Activated CD8-positive, alpha-beta memory T cell treated with anti-CD3 and anti-CD28 coated beads, Interleukin-2, amount 10 ng/mL, durations not matched to agents 7 days and 5 days (primary cell): ENCODE measurements around the gene TPK1. TPM values are rescaled to one million over a fixed set of nuclear protein-coding genes. Genes with fewer than 3 reads are reported as not detected.

ENCODE experiments used
- ATAC-seq: fragments of 150-1000 bp; cut with Tn5 transposase; one replicate; pipeline ENCODE4 v1.10.0; 2021; ENCODE audit warnings: moderate library complexity
- CTCF ChIA-PET: fragments of 350-600 bp; sonication (Branson Sonifier 250); formaldehyde crosslinking; loops from one replicate; lab custom pipeline; 2021; ENCODE audit warnings: antibody characterized with exemption; lab: Charles Lee
- DNase-seq: peaks from one replicate; pipeline ENCODE4 v3.0.0-alpha.2; 2020
- H3K27ac Mint-ChIP-seq: one replicate; pipeline ENCODE4 v1.8.0; 2021; ENCODE audit warnings: mild to moderate bottlenecking, mixed read lengths
- H3K27me3 Mint-ChIP-seq: one replicate; pipeline ENCODE4 v1.8.0; 2021; ENCODE audit warnings: mixed read lengths
- H3K36me3 Mint-ChIP-seq: one replicate; pipeline ENCODE4 v1.8.0; 2021; ENCODE audit warnings: mild to moderate bottlenecking, mixed read lengths
- H3K4me1 Mint-ChIP-seq: one replicate; pipeline ENCODE4 v1.8.0; 2021; ENCODE audit warnings: mixed read lengths
- H3K4me3 Mint-ChIP-seq: one replicate; pipeline ENCODE4 v1.8.0; 2021; ENCODE audit warnings: mild to moderate bottlenecking, moderate library complexity, mixed read lengths
- H3K9me3 Mint-ChIP-seq: one replicate; pipeline ENCODE4 v1.8.0; 2022; ENCODE audit warnings: low read depth, mixed read lengths
- total RNA-seq, 2 experiments: library from RNA; stranded (reverse); gene quantifications; one replicate each; pipeline ENCODE4 v1.2.3, GENCODE V29; 2021

Gene TPK1
- total RNA-seq, 2 experiments from 2014 or later = 13.1 to 15.0 TPM

DNA sequence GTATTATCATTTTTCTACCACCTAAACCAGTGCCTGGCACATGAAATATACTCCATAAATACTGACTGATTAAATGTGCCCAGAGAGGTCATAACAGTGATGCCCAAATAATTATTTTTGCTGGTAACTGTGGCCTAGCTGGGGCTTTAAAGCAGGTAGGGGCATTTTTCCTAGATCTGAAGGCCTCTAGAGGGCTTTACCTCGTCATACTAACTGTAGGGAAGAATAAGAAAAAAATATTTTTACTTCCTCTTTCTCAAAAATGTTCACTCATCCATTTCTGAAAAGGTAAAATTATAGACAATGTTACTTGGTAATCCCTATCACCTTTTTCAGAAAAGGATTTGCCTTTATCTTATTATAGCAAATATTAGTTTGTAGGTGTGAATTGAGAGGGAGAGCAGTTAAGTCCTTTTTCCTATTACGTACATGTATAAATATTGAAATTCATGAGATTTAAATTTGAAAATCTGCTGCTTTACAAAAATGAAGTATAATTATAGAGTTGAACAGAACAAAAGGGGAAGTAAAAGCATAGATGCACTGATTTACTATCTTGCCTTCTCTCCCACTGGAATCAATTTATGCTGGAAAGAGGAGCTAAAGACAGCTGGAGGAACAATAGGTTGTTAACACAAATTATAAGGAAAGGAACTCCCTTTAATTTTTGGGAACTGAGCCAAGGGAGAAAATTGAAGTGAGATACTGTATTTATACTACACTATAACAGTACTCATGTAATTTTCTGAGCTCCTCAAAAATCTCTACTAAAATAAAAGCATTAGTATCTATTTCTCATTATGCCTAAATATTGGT is 360.8 kb downstream of the TPK1 start:
- ATAC-seq (no peak), DNase-seq (no peak)
- Mint-ChIP-seq H3K27me3 (no peaks in the 10 kb centered on the region), H3K27ac (no peak overlapping the region), H3K4me1 (peaks cover 2% of the 10 kb centered on the region), H3K4me3 (no peak overlapping the region), H3K36me3 (no peaks in the 10 kb centered on the region), H3K9me3 (no peaks in the 10 kb centered on the region)
- CTCF ChIA-PET = no interaction called here

GRCh38 chr7:144474363-144474762 is 361.5 kb downstream of the TPK1 start:
- H3K9me3 Mint-ChIP-seq = no peaks in the 10 kb centered on the region
- CTCF ChIA-PET = no interaction called here
- no peak for ATAC-seq
- H3K36me3 Mint-ChIP-seq = no peaks in the 10 kb centered on the region
- peaks cover 3% of the 10 kb centered on the region for H3K4me1 Mint-ChIP-seq
- no peaks in the 10 kb centered on the region for H3K27me3 Mint-ChIP-seq
- H3K27ac Mint-ChIP-seq = no peak overlapping the region
- no peak overlapping the region for H3K4me3 Mint-ChIP-seq
- DNase-seq = no peak

GRCh38 chr7:144473908-144474307 is 361.9 kb downstream of the TPK1 start:
- DNase-seq (no peak), ATAC-seq (no peak)
- CTCF ChIA-PET = no interaction called here
- Mint-ChIP-seq H3K4me1 (peaks cover 3% of the 10 kb centered on the region), H3K9me3 (no peaks in the 10 kb centered on the region), H3K27me3 (no peaks in the 10 kb centered on the region), H3K4me3 (no peak overlapping the region), H3K36me3 (no peaks in the 10 kb centered on the region), H3K27ac (no peak overlapping the region)

- Mint-ChIP-seq H3K4me3 (no peak overlapping the region), H3K9me3 (peaks cover 2% of the 10 kb centered on the region), H3K4me1 (peaks cover 3% of the 10 kb centered on the region), H3K27me3 (no peaks in the 10 kb centered on the region), H3K27ac (no peak overlapping the region), H3K36me3 (peaks cover 1% of the 10 kb centered on the region)
- CTCF ChIA-PET = no interaction called here
- DNase-seq (no peak), ATAC-seq (peak; percentile 42)
These were observed 365.8 kb downstream of the TPK1 start for GRCh38 chr7:144470078-144470477.

GRCh38 chr7:144468990-144469732 is 366.7 kb downstream of the TPK1 start:
- Mint-ChIP-seq H3K27ac (no peak overlapping the region), H3K9me3 (peaks cover 2% of the 10 kb centered on the region), H3K4me1 (peaks cover 3% of the 10 kb centered on the region), H3K27me3 (no peaks in the 10 kb centered on the region), H3K36me3 (peaks cover 1% of the 10 kb centered on the region), H3K4me3 (no peak overlapping the region)
- DNase-seq (no peak), ATAC-seq (no peak)
- CTCF ChIA-PET = no interaction called here

DNA sequence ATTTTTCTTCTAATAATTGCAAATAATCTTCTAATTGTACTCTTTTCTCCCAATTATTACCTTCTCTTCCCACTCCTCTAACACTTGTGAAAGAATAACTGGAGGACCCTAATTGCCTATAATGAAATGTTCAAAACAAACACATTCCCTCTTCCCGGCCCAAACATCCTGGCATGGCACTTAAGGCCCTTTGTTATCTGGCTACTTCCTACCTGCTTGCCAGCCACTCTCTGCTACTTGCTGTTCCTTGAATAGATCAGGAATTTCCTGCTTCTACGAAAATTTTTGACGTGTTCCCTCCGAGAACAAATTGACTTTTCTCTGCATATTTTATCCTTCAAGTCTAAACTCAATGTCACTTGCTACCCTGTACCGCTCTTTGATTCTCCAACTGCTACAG is 376.2 kb downstream of the TPK1 start:
- CTCF ChIA-PET = no interaction called here
- ATAC-seq (no peak), DNase-seq (no peak)
- Mint-ChIP-seq H3K27me3 (no peaks in the 10 kb centered on the region), H3K9me3 (peaks cover 21% of the 10 kb centered on the region), H3K36me3 (peaks cover 10% of the 10 kb centered on the region), H3K4me3 (no peak overlapping the region), H3K4me1 (no peaks in the 10 kb centered on the region), H3K27ac (no peak overlapping the region)

DNA sequence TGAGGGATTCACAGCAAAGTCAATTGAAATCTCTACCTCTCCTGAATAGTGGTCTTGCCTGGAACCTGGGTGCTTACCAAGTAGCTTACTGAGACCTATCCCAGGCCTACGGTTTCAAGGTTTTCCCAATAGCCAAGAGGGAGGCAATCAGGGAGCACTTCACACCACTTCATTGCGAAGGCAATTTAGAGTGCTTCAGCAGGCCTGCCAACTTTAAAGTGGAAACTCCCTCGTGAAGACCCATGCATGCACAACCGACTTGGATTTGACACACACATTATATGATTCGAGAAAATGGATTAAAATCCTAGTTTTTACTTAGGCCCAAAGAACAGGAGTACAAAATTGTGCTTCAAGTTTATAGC is 380.8 kb downstream of the TPK1 start:
- H3K36me3 Mint-ChIP-seq = peaks cover 10% of the 10 kb centered on the region

GRCh38 chr7:144454256-144455039 is 381.4 kb downstream of the TPK1 start:
- Mint-ChIP-seq H3K4me3 (no peak overlapping the region), H3K36me3 (peaks cover 10% of the 10 kb centered on the region), H3K27ac (no peak overlapping the region), H3K9me3 (peaks cover 16% of the 10 kb centered on the region), H3K27me3 (no peaks in the 10 kb centered on the region), H3K4me1 (no peaks in the 10 kb centered on the region)
- CTCF ChIA-PET = interaction anchor here (0.6 kb wide), 1 partner anchor 38 kb away, joined by 3 read pairs; no protein-coding TSS in a partner anchor
- no peak for DNase-seq
- no peak for ATAC-seq

More for the DNA sequence above, 380.8 kb downstream of the TPK1 start:
- H3K4me1 Mint-ChIP-seq = no peaks in the 10 kb centered on the region
- no peak overlapping the region for H3K4me3 Mint-ChIP-seq
- H3K27ac Mint-ChIP-seq = no peak overlapping the region
- peaks cover 16% of the 10 kb centered on the region for H3K9me3 Mint-ChIP-seq
- H3K27me3 Mint-ChIP-seq = no peaks in the 10 kb centered on the region
- CTCF ChIA-PET = interaction anchor here (0.6 kb wide), 1 partner anchor 37 kb away, joined by 3 read pairs; no protein-coding TSS in a partner anchor
- DNase-seq (no peak), ATAC-seq (no peak)

- CTCF ChIA-PET = no interaction called here
- H3K4me1 Mint-ChIP-seq = no peaks in the 10 kb centered on the region
- peaks cover 16% of the 10 kb centered on the region for H3K9me3 Mint-ChIP-seq
- DNase-seq (no peak), ATAC-seq (no peak)
- H3K4me3 Mint-ChIP-seq = no peak overlapping the region
- no peaks in the 10 kb centered on the region for H3K27me3 Mint-ChIP-seq
- no peak overlapping the region for H3K27ac Mint-ChIP-seq
- H3K36me3 Mint-ChIP-seq = peaks cover 10% of the 10 kb centered on the region
These were observed 383.8 kb downstream of the TPK1 start for GRCh38 chr7:144452064-144452463.

GRCh38 chr7:144445590-144445989 is 390.3 kb downstream of the TPK1 start:
- Mint-ChIP-seq H3K4me1 (no peaks in the 10 kb centered on the region), H3K27ac (no peak overlapping the region), H3K27me3 (no peaks in the 10 kb centered on the region), H3K36me3 (no peaks in the 10 kb centered on the region), H3K4me3 (no peak overlapping the region), H3K9me3 (no peaks in the 10 kb centered on the region)
- ATAC-seq (no peak), DNase-seq (no peak)
- CTCF ChIA-PET = no interaction called here

DNA sequence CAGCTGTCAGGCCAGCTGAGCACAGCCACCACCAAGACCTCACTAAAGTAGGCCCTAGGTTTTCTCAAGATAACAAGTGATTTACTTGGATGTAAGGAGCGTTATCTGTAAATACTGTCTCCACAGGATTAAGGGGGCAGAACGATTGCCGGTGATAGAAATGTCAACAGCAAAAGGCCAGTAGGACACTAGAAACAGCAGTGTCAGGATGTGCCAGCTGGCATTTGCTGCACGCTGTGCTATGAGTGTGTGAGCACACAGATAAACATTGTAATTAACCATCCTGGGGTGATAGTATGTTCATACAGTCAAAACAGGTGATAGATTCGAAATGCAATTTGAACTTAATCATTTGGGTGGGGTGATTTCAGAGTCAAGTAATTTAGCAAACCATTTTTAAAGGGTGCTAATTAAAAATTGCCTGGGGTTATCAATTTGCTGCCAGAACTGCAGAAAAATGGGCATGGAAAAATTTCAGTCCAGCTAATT is 396.1 kb downstream of the TPK1 start:
- no peaks in the 10 kb centered on the region for H3K4me1 Mint-ChIP-seq
- peaks cover 1% of the 10 kb centered on the region for H3K27me3 Mint-ChIP-seq
- no peak overlapping the region for H3K27ac Mint-ChIP-seq
- H3K9me3 Mint-ChIP-seq = no peaks in the 10 kb centered on the region
- CTCF ChIA-PET = no interaction called here
- H3K4me3 Mint-ChIP-seq = no peak overlapping the region
- H3K36me3 Mint-ChIP-seq = no peaks in the 10 kb centered on the region
- no peak for ATAC-seq
- no peak for DNase-seq

DNA sequence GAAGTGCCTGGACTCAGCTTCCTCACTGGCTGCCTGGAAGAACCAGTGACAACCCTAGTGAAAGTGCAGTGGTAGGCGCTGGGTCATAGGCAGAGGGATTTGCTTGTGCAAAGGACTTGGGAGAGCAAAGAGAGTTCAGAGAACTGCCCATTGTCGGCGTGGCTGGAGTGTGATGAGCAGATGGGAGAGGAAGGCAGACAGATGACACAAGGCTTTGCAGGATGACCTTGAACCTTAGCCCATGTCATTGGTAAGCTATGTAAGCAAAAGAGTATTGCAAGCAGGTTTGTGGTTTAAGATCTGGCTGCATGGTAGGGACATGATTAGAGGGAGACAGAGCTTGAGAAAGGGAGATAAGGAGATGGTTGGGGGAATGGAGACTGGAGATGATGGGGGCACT is 397.1 kb downstream of the TPK1 start:
- Mint-ChIP-seq H3K4me3 (no peak overlapping the region), H3K27me3 (peaks cover 2% of the 10 kb centered on the region), H3K4me1 (no peaks in the 10 kb centered on the region), H3K9me3 (no peaks in the 10 kb centered on the region), H3K27ac (no peak overlapping the region), H3K36me3 (no peaks in the 10 kb centered on the region)
- no peak for DNase-seq
- ATAC-seq = no peak
- CTCF ChIA-PET = no interaction called here
